Nephron (organoid): ENCODE results near the gene ARHGAP31.

Source experiments
- H3K27ac Mint-ChIP-seq, 3 experiments: 2 replicates each; pipeline ENCODE4 v1.8.0; 2020; ENCODE audit warnings: mixed read lengths in 3 of 3, mild to moderate bottlenecking in 2 of 3, moderate library complexity in 1 of 3
- H3K27me3 Mint-ChIP-seq: 2 replicates; pipeline ENCODE4 v1.8.0; 2021; ENCODE audit warnings: low read depth, mild to moderate bottlenecking, moderate library complexity, mixed read lengths
- H3K36me3 Mint-ChIP-seq: 2 replicates; pipeline ENCODE4 v1.8.0; 2020; ENCODE audit warnings: low read depth, mixed read lengths
- H3K4me1 Mint-ChIP-seq: 2 replicates; pipeline ENCODE4 v1.8.0; 2020; ENCODE audit warnings: mixed read lengths
- H3K4me3 Mint-ChIP-seq, 3 experiments: 2 replicates each; pipeline ENCODE4 v1.8.0; 2020; ENCODE audit warnings: mild to moderate bottlenecking in 3 of 3, mixed read lengths in 3 of 3, moderate library complexity in 2 of 3
- H3K9me3 Mint-ChIP-seq: 2 replicates; pipeline ENCODE4 v1.8.0; 2020; ENCODE audit warnings: mixed read lengths
- CTCF ChIP-seq, 3 experiments: fragments of 200-600 bp; sonication (generic); IDR thresholded peaks; one replicate each; pipeline ENCODE4 v1.5.0; 2021; ENCODE audit warnings: antibody characterized with exemption in 3 of 3; ENCODE audit not compliant: unreplicated experiment in 3 of 3

Gene ARHGAP31

DNA sequence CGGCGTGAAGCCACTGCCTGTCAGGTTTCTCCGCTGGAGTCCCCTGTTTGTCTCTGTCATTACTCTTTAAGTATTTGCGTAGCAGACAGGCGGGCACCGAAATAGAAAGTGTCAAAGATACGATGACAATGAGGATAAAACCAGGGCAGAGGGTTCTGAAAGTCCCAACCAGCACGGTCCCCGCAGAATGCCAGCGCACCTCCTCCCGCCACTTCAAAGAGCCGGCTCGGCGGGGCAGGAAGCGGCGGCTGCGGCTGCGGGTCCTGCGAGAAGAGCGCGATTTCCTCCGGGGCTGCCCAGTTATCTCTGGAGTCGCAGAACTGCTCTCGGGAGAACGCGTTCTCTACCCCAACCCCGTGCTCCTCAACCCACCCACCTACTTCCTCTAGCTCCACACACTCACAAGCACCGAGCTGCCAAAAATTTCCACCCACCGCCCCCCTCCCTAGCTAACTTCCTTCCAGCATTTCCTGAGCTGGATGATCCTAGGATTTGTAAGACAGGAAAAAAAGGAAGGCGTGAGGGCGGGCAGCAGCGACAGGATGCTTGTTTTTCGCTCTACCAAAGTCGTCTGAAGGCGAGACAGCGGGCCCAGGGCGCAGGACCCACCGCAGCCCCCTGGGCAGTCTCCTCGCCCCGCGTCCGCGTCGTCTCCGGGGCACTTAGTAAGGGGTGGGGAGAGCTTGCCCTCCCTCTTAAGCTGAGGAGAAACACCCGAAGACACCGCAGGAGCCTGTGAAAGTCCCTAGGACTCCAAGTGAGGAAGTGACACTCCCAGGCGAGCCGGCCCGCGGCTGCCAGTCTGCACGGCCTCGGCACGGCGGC is at the start of gene ARHGAP31:
Gene ARHGAP31, plus strand, starts transcription at position 513 of the 825 bp plus-strand sequence. CDS start 522 bp downstream, outside the sequence.
- H3K27ac Mint-ChIP-seq, result peak within 1 kb of the TSS; percentile 37 to 91 (median 88)
- H3K4me3 Mint-ChIP-seq, result peak within 1 kb of the TSS; percentile 92 to 97 (median 95)
- H3K4me1 Mint-ChIP-seq, result peaks cover 45% of the 10 kb centered on the region
- no peak for TF ChIP-seq CTCF (IDR thresholded peaks at IDR 0.05; ENCODE audit: unreplicated experiment in 3 of 3)
- no peaks in the 10 kb centered on the region for H3K9me3 Mint-ChIP-seq
- H3K27me3 Mint-ChIP-seq, result no peaks in the 10 kb centered on the region
- peaks cover 3% of the 10 kb centered on the region for H3K36me3 Mint-ChIP-seq

DNA sequence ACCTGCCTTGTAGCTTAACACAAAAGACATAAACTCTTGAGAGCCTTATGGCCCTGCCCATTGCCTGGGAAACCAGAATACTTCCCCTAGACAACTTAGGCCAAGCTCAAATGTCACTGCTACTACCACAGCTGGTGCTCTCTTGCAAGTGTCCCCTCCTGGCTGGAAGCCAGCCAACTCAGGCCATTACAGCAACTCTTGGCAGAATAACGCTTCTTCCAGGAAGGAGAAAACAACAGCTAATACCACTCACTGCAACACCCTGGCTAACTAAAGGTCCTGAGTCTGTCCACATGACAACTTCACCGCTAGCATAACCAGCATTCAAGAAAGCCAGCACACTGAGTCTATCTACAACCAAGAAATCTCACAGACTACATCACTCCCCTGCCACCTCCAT is 48.4 kb upstream of the ARHGAP31 start:
- peaks cover 29% of the 10 kb centered on the region for H3K9me3 Mint-ChIP-seq
- H3K27ac Mint-ChIP-seq, result no peak overlapping the region
- H3K4me1 Mint-ChIP-seq, result peaks cover 23% of the 10 kb centered on the region
- H3K36me3 Mint-ChIP-seq, result no peaks in the 10 kb centered on the region
- no peak overlapping the region for H3K4me3 Mint-ChIP-seq
- TF ChIP-seq CTCF (IDR thresholded peaks at IDR 0.05; ENCODE audit: unreplicated experiment in 3 of 3), result no peak
- H3K27me3 Mint-ChIP-seq, result peaks cover 7% of the 10 kb centered on the region

DNA sequence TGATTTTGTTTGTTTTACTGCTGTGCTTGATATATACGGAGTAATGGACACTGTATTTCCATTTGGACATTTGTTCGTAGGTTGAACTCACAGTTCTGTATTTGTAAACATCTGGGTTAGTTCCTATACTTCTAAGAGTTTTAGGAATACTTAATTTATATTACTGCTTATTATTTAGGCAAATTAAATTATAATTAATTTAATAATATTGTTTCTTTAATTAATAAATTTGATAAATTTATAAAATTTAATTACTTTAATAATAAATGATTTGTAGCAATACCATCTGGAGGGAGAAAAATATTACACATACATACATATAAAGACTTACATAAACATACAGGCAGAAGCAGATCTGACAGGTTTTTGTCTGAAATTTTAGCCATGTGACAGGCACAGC is 39.0 kb upstream of the ARHGAP31 start:
- peaks cover 9% of the 10 kb centered on the region for H3K9me3 Mint-ChIP-seq
- H3K36me3 Mint-ChIP-seq, result no peaks in the 10 kb centered on the region
- no peak overlapping the region for H3K4me3 Mint-ChIP-seq
- H3K27ac Mint-ChIP-seq, result no peak overlapping the region
- no peaks in the 10 kb centered on the region for H3K27me3 Mint-ChIP-seq
- H3K4me1 Mint-ChIP-seq, result peaks cover 22% of the 10 kb centered on the region
- TF ChIP-seq CTCF (IDR thresholded peaks at IDR 0.05; ENCODE audit: unreplicated experiment in 3 of 3), result no peak

- Mint-ChIP-seq H3K27me3 (no peaks in the 10 kb centered on the region), H3K4me3 (no peak overlapping the region), H3K9me3 (no peaks in the 10 kb centered on the region), H3K36me3 (no peaks in the 10 kb centered on the region), H3K27ac (peak overlapping the region in 2 of 3 experiments; percentile 59 to 63), H3K4me1 (peaks cover 22% of the 10 kb centered on the region)
- TF ChIP-seq CTCF (IDR thresholded peaks at IDR 0.05; ENCODE audit: unreplicated experiment in 3 of 3), result no peak
Measured at GRCh38 chr3:119257111-119257510, 37.1 kb upstream of the ARHGAP31 start.

GRCh38 chr3:119257654-119258410 is 36.4 kb upstream of the ARHGAP31 start:
- Mint-ChIP-seq H3K4me3 (no peak overlapping the region), H3K9me3 (no peaks in the 10 kb centered on the region), H3K27ac (peak overlapping the region; percentile 25 to 63 (median 59)), H3K27me3 (no peaks in the 10 kb centered on the region), H3K36me3 (no peaks in the 10 kb centered on the region), H3K4me1 (peaks cover 22% of the 10 kb centered on the region)
- TF ChIP-seq CTCF (IDR thresholded peaks at IDR 0.05; ENCODE audit: unreplicated experiment in 3 of 3), result no peak
